ENCODE results near the gene RPRD1B. TPM values are rescaled to one million over a fixed set of nuclear protein-coding genes. Genes with fewer than 3 reads are reported as not detected.

The RPRD1B gene
- total RNA-seq, 1 experiment from 2014 or later: 43.6 TPM

GRCh38 chr20:38110525-38111178 lies 77.1 kb downstream of the RPRD1B start:
- Histone ChIP-seq H3K79me2 (ENCODE audit: low read length) (no peaks in the 10 kb centered on the region), H4K20me1 (ENCODE audit: low read length) (no peaks in the 10 kb centered on the region), H3F3A (ENCODE audit: low read length, unreplicated experiment) (peaks cover 10% of the 10 kb centered on the region), H3K4me1 (ENCODE audit: insufficient read depth, low read length) (peaks cover 42% of the 10 kb centered on the region), H3K36me3 (ENCODE audit: low read depth, low read length) (no peaks in the 10 kb centered on the region), H3K27me3 (ENCODE audit: low read length) (no peaks in the 10 kb centered on the region), H3K9ac (ENCODE audit: low read length) (peak overlapping the region; percentile 6; the same call in 1 of the 2 replicates), H3K9me2 (replicated peaks; ENCODE audit: low read length) (no peaks in the 10 kb centered on the region), H3K27ac (ENCODE audit: low read length) (peak overlapping the region; percentile 83), H3K9me3 (ENCODE audit: low read length) (no peaks in the 10 kb centered on the region), H3K4me2 (ENCODE audit: low read length) (peak overlapping the region; percentile 64), H3K4me3 (ENCODE audit: low read length) (no peak overlapping the region; the same call in 1 of the 2 replicates), H2AFZ (ENCODE audit: low read length) (no peak overlapping the region)
- intact Hi-C loops (cut with micrococcal nuclease): loop anchor here (2.0 to 5.0 kb wide), 3 partner anchors 50 to 112 kb away; partner anchors contain the start of gene TGM2
- CTCF ChIA-PET: interaction anchor here (0.5 to 1.4 kb wide), 3 partner anchors 27 to 53 kb away, joined by 3 to 4 read pairs (median 4); no protein-coding TSS in a partner anchor
- TF ChIP-seq EZH2 (IDR thresholded peaks at IDR 0.05; ENCODE audit: low read length, unreplicated experiment) (no peak), EZH2phosphoT487 (IDR thresholded peaks at IDR 0.05; ENCODE audit: borderline replicate concordance, low read length) (no peak), CTCF (conservative IDR thresholded peaks at IDR 0.05; ENCODE audit: low read depth, low read length) (no peak)
- BruUV-seq (replicated peaks): TSS peak; percentile 66
- ATAC-seq (no peak), DNase-seq (no peak)
- POLR2A ChIA-PET (ENCODE audit: unreplicated experiment): interaction anchor here (0.6 kb wide), 1 partner anchor 92 kb away, joined by 4 read pairs; no protein-coding TSS in a partner anchor

GRCh38 chr20:38111366-38112232 lies 78.1 kb downstream of the RPRD1B start:
- Histone ChIP-seq H4K20me1 (ENCODE audit: low read length) (no peaks in the 10 kb centered on the region), H3K36me3 (ENCODE audit: low read depth, low read length) (0 out of 2 replicates have a peak, but pooled peaks cover 2% of the 10 kb centered on the region), H3K79me2 (ENCODE audit: low read length) (no peaks in the 10 kb centered on the region), H3K9me3 (ENCODE audit: low read length) (no peaks in the 10 kb centered on the region), H3F3A (ENCODE audit: low read length, unreplicated experiment) (peaks cover 10% of the 10 kb centered on the region), H3K9ac (ENCODE audit: low read length) (no peak overlapping the region), H3K27ac (ENCODE audit: low read length) (peak overlapping the region; percentile 83), H3K4me3 (ENCODE audit: low read length) (no peak overlapping the region), H3K9me2 (replicated peaks; ENCODE audit: low read length) (no peaks in the 10 kb centered on the region), H3K4me1 (ENCODE audit: insufficient read depth, low read length) (peaks cover 44% of the 10 kb centered on the region), H2AFZ (ENCODE audit: low read length) (no peak overlapping the region), H3K27me3 (ENCODE audit: low read length) (no peaks in the 10 kb centered on the region), H3K4me2 (ENCODE audit: low read length) (no peak overlapping the region)
- intact Hi-C loops (cut with micrococcal nuclease): loop anchor here (2.0 to 5.0 kb wide), 3 partner anchors 51 to 111 kb away; partner anchors contain the start of gene TGM2
- no peak for ATAC-seq
- DNase-seq: no peak
- CTCF ChIA-PET: interaction anchor here (1.4 kb wide), 1 partner anchor 54 kb away, joined by 3 read pairs; no protein-coding TSS in a partner anchor
- POLR2A ChIA-PET (ENCODE audit: unreplicated experiment): no interaction called here
- TF ChIP-seq EZH2phosphoT487 (IDR thresholded peaks at IDR 0.05; ENCODE audit: borderline replicate concordance, low read length) (no peak), EZH2 (IDR thresholded peaks at IDR 0.05; ENCODE audit: low read length, unreplicated experiment) (no peak), CTCF (conservative IDR thresholded peaks at IDR 0.05; ENCODE audit: low read depth, low read length) (no peak)
- BruUV-seq (replicated peaks): no TSS peak
